BE2C (cell line): Measurements from ENCODE around the gene TMEM141.

Experiments
- DNase-seq: peaks from one replicate; pipeline ENCODE4 v3.0.0-alpha.2; 2020
- H3K27me3 ChIP-seq: fragments of 250-450 bp; sonication (Bioruptor Pico); 2 replicates; pipeline ENCODE4 v1.5.1; 2020; ENCODE audit warnings: mild to moderate bottlenecking
- H3K36me3 ChIP-seq: fragments of 250-450 bp; sonication (Bioruptor Pico); 2 replicates; pipeline ENCODE4 v1.5.1; 2020; ENCODE audit warnings: mild to moderate bottlenecking
- H3K4me1 ChIP-seq: fragments of 250-450 bp; sonication (Bioruptor Pico); 2 replicates; pipeline ENCODE4 v1.5.1; 2020
- H3K4me3 ChIP-seq: 2 replicates; pipeline ENCODE4 v1.5.1; 2011; ENCODE audit warnings: low read depth, low read length
- H3K9me3 ChIP-seq: fragments of 250-450 bp; sonication (Bioruptor Pico); 2 replicates; pipeline ENCODE4 v1.5.1; 2020
- TF ChIP-seq, protein P1 (sequence below): IDR thresholded peaks from 2 replicates; pipeline ENCODE4 v1.5.1; 2012; ENCODE audit warnings: mild to moderate bottlenecking, low read depth, low read length

The TMEM141 gene

DNA sequence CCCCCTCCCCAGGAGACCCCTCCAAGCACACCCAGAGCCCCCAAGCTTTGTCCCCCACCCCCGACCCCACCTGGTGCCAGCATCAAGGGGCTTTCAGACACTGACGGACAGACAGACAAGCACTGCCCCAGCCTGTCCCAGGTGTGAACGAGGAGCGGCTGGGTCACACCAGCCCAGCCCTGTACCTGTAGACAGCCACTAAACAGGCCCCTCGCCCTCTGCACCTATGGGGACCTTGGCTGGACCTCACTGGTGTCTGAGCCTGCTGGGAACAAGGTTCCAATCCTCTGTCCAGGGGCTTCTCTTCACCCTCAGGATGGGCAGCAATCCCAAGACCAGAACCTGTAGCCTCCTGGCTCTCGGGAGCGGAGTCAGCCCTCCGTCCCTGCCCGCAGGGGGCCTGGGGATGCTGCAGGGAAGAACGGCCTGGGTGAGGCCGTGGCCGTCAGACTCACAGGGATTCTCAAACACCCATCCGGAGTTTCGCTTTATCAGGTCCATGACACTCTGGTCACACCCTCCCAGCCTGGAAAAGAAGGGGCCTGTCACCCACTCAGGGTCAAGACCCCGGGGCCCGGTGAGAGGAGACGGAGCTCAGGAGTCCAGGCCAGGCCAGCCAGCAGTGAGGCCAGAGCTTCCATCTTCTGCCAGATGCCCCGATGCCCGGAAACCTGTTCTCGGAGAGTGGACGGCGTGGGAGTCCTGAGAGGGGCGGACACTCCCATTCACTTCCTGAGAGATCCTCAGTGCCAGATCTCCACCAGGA, 45.6 kb upstream of the TMEM141 start:
- no peak for DNase-seq
- no peaks in the 10 kb centered on the region for H3K9me3 ChIP-seq
- H3K4me3 ChIP-seq = no peak overlapping the region
- peaks cover 7% of the 10 kb centered on the region; the same call in 1 of the 2 replicates for H3K4me1 ChIP-seq
- TF ChIP-seq, protein P1, sequence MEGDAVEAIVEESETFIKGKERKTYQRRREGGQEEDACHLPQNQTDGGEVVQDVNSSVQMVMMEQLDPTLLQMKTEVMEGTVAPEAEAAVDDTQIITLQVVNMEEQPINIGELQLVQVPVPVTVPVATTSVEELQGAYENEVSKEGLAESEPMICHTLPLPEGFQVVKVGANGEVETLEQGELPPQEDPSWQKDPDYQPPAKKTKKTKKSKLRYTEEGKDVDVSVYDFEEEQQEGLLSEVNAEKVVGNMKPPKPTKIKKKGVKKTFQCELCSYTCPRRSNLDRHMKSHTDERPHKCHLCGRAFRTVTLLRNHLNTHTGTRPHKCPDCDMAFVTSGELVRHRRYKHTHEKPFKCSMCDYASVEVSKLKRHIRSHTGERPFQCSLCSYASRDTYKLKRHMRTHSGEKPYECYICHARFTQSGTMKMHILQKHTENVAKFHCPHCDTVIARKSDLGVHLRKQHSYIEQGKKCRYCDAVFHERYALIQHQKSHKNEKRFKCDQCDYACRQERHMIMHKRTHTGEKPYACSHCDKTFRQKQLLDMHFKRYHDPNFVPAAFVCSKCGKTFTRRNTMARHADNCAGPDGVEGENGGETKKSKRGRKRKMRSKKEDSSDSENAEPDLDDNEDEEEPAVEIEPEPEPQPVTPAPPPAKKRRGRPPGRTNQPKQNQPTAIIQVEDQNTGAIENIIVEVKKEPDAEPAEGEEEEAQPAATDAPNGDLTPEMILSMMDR = no peak
- no peaks in the 10 kb centered on the region for H3K27me3 ChIP-seq
- H3K36me3 ChIP-seq = no peaks in the 10 kb centered on the region

DNA sequence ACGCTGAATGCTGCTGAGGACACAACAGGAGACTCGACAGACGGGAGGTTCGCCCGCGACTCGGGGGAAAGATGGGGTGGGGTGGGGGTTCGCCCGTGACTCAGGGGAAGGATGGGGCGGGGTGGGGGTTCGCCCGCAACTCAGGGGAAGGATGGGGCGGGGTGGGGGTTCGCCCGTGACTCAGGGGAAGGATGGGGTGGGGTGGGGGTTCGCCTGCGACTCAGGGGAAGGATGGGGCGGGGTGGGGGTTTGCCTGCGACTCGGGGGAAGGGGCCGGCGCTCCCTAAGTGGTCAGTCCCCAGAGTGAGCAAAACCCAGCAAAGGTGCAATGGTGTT, 45.0 kb upstream of the TMEM141 start:
- H3K36me3 ChIP-seq = no peaks in the 10 kb centered on the region
- no peaks in the 10 kb centered on the region for H3K9me3 ChIP-seq
- TF ChIP-seq, protein P1 = no peak
- peaks cover 3% of the 10 kb centered on the region; the same call in 1 of the 2 replicates for H3K4me1 ChIP-seq
- no peak for DNase-seq
- no peaks in the 10 kb centered on the region for H3K27me3 ChIP-seq
- H3K4me3 ChIP-seq = no peak overlapping the region

DNA sequence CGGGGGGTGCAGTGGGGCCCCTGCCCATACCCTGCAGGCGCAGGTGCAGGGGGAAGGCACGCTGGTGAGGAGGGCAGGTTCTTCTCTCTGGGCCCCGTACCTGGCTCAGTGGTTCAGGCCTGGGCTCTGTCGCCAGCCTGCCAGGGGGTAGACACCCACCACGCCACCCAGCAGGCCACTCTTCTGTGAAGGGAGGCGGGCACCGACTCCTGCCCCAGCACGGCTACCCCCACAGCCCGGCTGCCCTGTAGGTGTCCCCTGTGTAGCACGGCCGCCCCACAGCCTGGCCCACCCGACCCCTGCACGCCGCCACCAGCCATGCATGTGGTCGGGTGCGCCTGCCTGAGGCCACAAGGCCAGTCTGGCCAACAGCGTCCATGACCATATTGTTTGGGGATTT, 44.5 kb upstream of the TMEM141 start:
- no peak for DNase-seq
- Histone ChIP-seq H3K4me3 (no peak overlapping the region), H3K4me1 (no peaks in the 10 kb centered on the region), H3K9me3 (no peaks in the 10 kb centered on the region), H3K36me3 (no peaks in the 10 kb centered on the region), H3K27me3 (no peaks in the 10 kb centered on the region)
- TF ChIP-seq, protein P1 = no peak

DNA sequence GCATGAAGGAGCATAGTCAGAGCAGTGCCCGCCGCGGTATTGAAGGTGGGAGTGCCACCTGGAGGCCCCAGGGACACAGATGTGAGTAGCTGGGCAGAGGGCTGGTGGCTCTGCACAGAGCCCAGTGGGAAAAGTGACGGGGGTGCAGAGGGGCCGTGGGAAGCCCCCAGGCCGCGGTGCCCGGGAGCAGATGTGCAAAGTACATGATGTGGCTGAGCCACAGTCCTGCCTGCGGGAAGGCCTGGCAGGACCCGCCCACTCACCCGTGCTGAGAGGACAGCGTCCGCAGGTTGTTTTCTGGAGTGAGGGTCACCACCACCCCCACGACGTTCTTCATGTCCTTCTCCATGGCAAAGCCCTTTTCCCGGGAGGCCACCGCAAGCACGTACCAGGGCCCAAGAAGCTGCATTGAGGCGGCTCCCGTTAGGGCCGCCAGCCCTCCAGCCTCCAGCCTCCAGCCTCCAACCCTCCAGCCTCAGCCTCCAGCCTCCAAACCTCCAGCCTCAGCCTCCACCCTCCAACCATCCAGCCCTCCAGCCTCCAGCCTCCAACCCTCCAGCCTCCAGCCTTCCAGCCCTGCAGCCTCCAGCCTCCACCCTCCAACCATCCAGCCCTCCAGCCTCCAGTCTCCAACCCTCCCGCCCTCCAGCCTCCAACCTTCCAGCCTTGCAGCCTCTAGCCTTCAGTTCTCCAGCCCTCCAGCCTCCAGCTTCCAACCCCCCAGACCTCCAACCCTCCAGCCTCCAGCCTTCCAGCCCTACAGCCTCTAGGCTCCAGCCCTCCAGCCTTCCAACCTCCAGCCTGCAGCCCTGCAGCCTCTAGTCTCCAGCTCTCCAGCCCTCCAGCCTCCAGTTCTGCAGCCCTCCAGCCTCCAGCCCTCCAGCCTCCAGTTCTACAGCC, 43.7 kb upstream of the TMEM141 start:
- Histone ChIP-seq H3K9me3 (no peaks in the 10 kb centered on the region; the same call in 1 of the 2 replicates), H3K27me3 (no peaks in the 10 kb centered on the region), H3K4me1 (no peaks in the 10 kb centered on the region), H3K36me3 (no peaks in the 10 kb centered on the region), H3K4me3 (no peak overlapping the region)
- DNase-seq = peak; percentile 21
- TF ChIP-seq, protein P1 = no peak

DNA sequence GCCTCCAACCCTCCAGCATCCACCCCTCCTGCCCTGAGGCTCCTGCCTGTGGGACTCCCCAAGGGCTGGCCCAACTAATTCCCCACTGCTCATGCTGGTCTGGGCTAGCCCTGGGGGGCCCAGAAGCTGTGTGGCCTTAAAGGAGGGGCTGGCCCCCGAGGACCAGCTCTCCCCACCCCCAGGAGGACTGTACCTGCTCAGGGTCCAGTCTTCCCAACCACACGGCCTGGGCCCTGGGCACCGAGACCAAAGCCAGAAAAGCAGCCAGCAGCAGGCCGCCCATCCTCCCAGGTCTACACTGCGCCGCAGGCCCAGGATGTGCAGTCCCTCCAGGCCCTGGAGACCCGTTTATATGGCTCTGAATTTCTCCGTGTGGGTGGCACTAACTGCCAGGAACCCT, 42.9 kb upstream of the TMEM141 start, which contains the start of gene LCN6:
TSS of gene LCN6 (minus strand) at position 325 of the 400 bp plus-strand sequence. CDS start at position 283, 42 bp downstream.
- Histone ChIP-seq H3K27me3 (no peaks in the 10 kb centered on the region), H3K9me3 (no peaks in the 10 kb centered on the region; the same call in 1 of the 2 replicates), H3K36me3 (no peaks in the 10 kb centered on the region), H3K4me1 (no peaks in the 10 kb centered on the region), H3K4me3 (no peak within 1 kb of the TSS)
- DNase-seq = no peak
- TF ChIP-seq, protein P1 = no peak
